ENCODE results near the gene OR51B5.
"Not testable (repeated sequence)": the region's sequence is repeated elsewhere in the genome, so short reads cannot be mapped to it uniquely, and the experiment has no call there.

OR51B5 gene, protein sequence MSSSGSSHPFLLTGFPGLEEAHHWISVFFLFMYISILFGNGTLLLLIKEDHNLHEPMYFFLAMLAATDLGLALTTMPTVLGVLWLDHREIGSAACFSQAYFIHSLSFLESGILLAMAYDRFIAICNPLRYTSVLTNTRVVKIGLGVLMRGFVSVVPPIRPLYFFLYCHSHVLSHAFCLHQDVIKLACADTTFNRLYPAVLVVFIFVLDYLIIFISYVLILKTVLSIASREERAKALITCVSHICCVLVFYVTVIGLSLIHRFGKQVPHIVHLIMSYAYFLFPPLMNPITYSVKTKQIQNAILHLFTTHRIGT

GRCh38 chr11:5343474-5344335, at the start of gene OR51B5:
Gene OR51B5 (minus strand): TSS chr11:5343524. CDS start chr11:5343524, 0 bp downstream.
- DNase-seq (ENCODE audit: low read depth in 2 of 2), result no peak

DNA sequence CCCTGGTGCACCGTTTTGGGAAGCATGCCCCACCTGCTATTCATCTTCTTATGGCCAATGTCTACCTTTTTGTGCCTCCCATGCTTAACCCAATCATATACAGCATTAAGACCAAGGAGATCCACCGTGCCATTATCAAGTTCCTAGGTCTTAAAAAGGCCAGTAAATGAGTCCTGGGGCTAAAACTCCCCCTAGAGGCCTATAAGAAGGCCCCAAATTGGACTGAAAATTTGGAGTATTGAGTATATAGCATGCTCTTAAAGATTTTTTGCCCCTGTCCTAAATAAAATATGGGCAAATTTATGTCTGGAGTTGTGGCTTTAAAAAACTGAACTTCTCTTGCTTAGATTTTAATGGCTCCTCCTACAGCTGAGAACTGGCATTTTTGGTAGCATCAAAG, 46.9 kb upstream of the OR51B5 start:
- no peak for DNase-seq (ENCODE audit: low read depth in 2 of 2)

GRCh38 chr11:5384335-5384734, 41.0 kb upstream of the OR51B5 start:
- DNase-seq (ENCODE audit: low read depth in 2 of 2), result no peak

DNA sequence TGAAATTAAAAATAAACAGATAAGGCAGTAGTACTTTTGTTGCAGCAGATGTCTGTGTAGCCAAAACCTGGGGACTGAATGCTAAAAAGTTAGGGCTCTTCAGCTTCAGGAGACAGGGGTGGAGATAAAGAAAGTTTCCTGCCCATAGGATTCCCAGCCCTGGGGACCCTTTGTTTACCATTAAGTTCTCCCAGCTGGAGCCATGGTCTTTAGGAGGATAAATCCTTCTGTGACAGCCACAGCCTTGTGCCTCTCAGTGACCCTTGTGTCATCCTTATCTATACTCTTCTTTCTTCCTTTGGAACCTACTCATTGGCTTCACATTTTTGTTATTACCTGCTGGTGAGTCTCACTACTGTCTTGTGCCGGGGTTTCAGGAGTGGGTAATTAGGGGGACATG, 40.3 kb upstream of the OR51B5 start, which contains the start of gene OR51M1:
Gene OR51M1 (plus strand): TSS at position 237 of the 400 bp plus-strand sequence. CDS start 5,587 bp downstream, outside the sequence.
- no peak for DNase-seq (ENCODE audit: low read depth in 2 of 2)

GRCh38 chr11:5380740-5381342, 37.5 kb upstream of the OR51B5 start:
- DNase-seq (ENCODE audit: low read depth in 2 of 2), result peak in 1 of 2 experiments; percentile 17

- peak in 1 of 2 experiments; percentile 29 for DNase-seq (ENCODE audit: low read depth in 2 of 2)
Observed at GRCh38 chr11:5369789-5370188, 26.5 kb upstream of the OR51B5 start.

DNA sequence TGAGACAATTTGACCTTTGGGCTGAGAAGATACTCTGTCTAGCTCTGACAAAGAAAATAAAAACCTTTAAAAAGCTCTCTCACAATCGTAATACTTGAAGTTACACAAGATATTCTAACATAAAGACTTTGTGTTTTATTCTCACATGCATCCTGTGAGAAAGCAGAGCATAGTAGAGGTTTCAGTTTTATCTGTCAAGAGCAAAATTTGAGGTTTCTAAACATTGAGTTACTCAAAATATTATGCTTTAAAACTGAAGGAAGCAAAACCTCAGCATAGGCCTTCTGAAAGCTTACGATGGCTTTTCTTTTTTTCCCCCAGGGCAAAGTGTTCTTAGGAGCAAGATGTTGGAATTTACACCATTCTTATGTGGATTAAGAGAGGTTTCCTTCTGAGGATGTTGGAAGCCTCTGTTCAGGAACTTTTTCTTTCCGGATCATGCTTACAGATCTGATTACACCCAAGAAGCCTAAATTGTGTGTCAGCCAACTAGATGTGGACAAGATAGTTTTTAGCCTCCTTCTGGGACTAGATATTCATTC, 25.2 kb upstream of the OR51B5 start:
- no peak for DNase-seq (ENCODE audit: low read depth in 2 of 2)

DNA sequence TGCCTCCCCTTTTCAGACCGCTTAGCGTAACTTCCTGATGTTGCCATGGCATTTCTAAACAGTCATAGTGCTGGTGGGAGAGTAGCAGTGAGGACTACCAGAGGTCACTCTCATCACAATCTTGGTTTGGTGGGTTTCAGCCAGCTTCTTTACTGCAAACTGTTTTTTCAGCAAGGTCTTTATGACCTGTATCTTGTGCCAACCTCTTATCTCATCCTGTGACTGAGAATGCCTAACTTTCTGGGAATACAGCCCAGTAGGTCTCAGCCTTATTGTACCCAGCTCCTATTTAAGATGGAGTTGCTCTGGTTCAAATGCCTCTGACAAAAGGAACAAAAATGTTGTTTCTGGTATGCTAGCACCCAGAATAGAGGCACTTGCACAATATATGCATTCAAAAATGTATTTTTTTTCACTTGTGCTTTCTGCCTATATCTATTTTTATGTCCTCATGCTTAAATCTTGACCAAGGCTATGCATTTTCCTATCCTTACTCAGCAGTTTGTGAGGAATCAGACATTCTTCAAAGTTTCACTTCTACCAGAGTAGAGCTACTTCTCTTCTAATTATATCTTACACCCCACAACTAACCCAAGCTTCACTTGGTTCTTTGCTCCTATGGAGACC, 24.2 kb upstream of the OR51B5 start:
- DNase-seq (ENCODE audit: low read depth in 2 of 2), result peak; percentile 47 to 58

DNA sequence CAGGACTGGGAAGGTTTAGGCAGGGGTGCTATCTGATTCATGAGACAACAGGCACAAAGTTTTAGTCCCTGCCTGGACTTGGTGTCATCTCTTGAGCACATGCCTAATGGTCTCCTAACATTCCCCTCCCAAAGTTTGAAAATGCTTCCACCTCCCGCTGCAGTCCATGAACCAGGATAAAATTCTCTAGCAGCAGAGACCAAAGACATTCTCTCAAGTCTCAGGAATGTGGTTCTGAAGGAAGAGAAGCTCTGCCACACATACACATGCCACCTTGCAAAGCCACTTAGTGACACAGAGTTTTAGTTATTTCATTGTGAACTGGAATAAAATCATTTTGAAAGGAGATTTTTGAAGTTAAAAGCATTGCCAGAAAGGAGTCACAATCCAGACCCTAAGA, 23.5 kb upstream of the OR51B5 start:
- DNase-seq (ENCODE audit: low read depth in 2 of 2), result no peak

DNA sequence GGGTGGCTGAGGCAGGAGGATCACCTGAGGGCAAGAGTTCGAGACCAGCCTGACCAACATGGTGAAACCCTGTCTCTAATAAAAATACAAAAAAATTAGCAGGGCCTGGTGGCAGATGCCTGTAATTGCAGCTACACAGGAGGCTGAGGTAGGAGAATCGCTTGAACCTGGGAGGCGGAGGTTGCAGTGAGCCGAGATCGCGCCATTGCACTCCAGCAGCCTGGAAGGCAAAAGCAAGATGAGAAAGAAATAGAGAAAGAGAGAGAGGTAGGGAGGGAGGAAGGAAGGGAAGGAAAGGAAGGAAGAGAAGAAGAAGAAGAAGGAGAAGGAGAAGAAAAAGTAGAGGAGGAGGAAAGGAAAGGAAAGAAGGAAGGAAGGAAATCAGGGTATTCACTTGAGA, 23.0 kb upstream of the OR51B5 start:
- not testable (repeated sequence) for DNase-seq (ENCODE audit: low read depth in 2 of 2)

GRCh38 chr11:5364214-5364613, 20.9 kb upstream of the OR51B5 start:
- DNase-seq (ENCODE audit: low read depth in 2 of 2), result peak; percentile 42 to 45

GRCh38 chr11:5363679-5364078, 20.4 kb upstream of the OR51B5 start:
- no peak for DNase-seq (ENCODE audit: low read depth in 2 of 2)

DNA sequence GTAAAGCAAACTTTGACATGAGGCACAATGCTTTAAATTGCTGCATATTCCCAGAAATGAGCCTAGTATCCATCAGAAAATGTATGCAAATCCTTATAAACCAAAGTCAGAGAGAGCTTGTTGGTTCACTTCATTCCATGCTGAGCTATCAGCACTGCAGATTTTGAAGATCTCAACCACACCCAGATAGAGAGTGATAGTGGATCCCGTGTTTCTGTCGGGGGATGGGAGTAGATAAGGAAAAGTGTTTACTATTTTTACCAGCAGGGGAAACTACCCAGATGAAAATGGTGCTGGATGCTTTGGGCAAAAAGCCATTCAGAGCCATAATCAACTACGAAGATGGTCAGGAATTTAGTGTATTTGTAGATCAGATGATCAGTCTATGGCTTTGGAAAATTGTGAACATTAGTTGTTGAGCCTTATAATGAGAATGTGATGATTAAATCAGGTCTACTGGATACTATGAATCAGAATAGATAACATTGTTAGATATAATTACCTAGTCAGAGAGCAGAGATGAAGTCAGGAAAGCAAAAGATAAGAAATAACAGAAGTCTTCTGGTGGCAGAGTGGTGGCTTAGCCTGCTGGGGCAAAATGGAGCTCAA, 18.8 kb upstream of the OR51B5 start:
- no peak for DNase-seq (ENCODE audit: low read depth in 2 of 2)

DNA sequence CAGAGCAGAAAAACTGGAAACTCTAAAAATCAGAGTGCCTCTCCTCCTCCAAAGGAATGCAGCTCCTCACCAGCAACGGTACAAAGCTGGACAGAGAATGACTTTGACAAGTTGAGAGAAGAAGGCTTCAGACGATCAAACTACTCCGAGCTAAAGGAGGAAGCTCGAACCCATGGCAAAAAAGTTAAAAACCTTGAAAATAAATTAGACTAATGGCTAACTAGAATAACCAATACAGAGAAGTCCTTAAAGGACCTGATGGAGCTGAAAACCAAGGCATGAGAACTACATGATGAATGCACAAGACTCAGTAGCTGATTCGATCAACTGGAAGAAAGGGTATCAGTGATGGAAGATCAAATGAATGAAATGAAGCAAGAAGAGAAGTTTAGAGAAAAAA, 12.7 kb upstream of the OR51B5 start:
- DNase-seq (ENCODE audit: low read depth in 2 of 2), result not testable (repeated sequence)

- no peak for DNase-seq (ENCODE audit: low read depth in 2 of 2)
Observed at GRCh38 chr11:5351208-5351607, 7.9 kb upstream of the OR51B5 start, which contains the start of gene OR51B6. Gene OR51B6 (plus strand): TSS chr11:5351508. CDS start chr11:5351508, 0 bp downstream.

- DNase-seq (ENCODE audit: low read depth in 2 of 2), result no peak
Observed at GRCh38 chr11:5349550-5349949, 6.2 kb upstream of the OR51B5 start.

- DNase-seq (ENCODE audit: low read depth in 2 of 2), result no peak
Observed at GRCh38 chr11:5348551-5349194, 5.3 kb upstream of the OR51B5 start.

DNA sequence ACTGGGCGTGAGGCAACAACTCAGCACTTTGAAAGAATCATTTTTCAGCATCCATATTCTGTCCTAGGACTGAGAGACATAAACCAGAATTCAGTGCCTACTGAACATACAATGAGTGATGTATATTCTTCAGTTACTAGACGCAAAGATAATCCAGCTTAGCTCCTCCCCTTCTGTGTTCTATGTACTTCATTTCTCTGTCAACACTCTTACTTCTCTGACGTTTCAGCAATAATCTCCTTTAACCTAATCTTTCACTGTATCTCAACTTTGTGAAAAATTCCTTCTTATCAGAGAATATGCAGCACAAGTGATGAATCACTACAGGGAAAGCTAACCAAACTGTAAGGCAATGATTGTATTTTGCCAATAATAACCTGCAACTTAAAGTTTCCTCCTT, 2.5 kb upstream of the OR51B5 start:
- DNase-seq (ENCODE audit: low read depth in 2 of 2), result no peak

DNA sequence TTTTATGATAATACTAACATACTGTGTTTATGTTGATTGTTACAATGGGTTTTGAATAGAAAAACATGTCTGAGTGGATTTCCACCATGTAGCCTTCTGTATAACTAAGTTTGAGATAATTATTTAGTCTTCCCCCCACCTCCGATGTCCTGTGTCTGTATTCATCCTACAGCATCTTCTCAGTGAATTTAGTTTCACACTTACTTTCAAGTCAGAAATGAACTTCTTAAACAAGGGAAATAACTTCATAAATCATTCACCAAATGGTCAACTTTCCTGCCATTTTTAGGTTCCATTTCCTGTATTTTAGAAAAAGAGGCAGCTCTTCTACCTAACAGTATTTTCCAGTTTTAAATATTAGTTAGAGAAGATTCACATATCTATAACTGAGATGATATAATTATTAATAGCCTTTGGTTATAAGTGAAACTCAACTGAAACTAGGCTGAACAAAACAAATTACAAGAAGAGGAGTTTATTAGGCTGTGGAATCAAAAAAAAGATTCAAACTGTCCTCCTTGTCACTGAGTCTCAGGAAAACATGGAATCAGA, 3.5 kb downstream of the OR51B5 start:
- no peak for DNase-seq (ENCODE audit: low read depth in 2 of 2)

GRCh38 chr11:5337253-5337652, 6.1 kb downstream of the OR51B5 start:
- DNase-seq (ENCODE audit: low read depth in 2 of 2), result not testable (repeated sequence)
